HepG2 (cell line): ENCODE data around the gene NEK11. TPM values are rescaled to one million over a fixed set of nuclear protein-coding genes. Genes with fewer than 3 reads are reported as not detected.

Experiments
- FOXC1 ChIP-seq: sonication (generic); formaldehyde crosslinking; IDR thresholded peaks from 2 replicates; pipeline ENCODE4 v1.8.0; 2022; ENCODE audit warnings: mild to moderate bottlenecking, missing genetic modification reagents, borderline replicate concordance
- GTF3A ChIP-seq: sonication (generic); formaldehyde crosslinking; conservative IDR thresholded peaks from 2 replicates; pipeline ENCODE4 v1.4.0; 2020; ENCODE audit warnings: mild to moderate bottlenecking, missing genetic modification reagents
- LCORL ChIP-seq, 2 experiments: fragments of 450-650 bp in 1 of 2; sonication (generic) in 1 of 2; formaldehyde crosslinking in 1 of 2; IDR thresholded peaks; 2 replicates each; pipeline versions ENCODE4 v1.5.0 to v1.6.1; 2017 to 2020; ENCODE audit warnings: antibody characterized with exemption in 1 of 2, missing genetic modification reagents in 1 of 2
- MAF1 ChIP-seq: sonication (generic); formaldehyde crosslinking; IDR thresholded peaks from 2 replicates; pipeline ENCODE4 v1.5.0; 2020; ENCODE audit warnings: missing genetic modification reagents, borderline replicate concordance
- POLR2A ChIP-seq, 2 experiments: IDR thresholded peaks; 2 replicates each; pipeline ENCODE4 v1.6.1; 2011; ENCODE audit warnings: low read depth in 2 of 2, low read length in 2 of 2, mild to moderate bottlenecking in 1 of 2, moderate library complexity in 1 of 2; ENCODE audit not compliant: insufficient read depth in 1 of 2
- PPARG ChIP-seq: conservative IDR thresholded peaks from 2 replicates; pipeline ENCODE4 v1.6.1; 2016; ENCODE audit warnings: missing biosample characterization, missing genetic modification reagents
- SKI ChIP-seq: fragments of 450-650 bp; IDR thresholded peaks from one replicate; pipeline ENCODE4 v1.6.1; 2018; ENCODE audit warnings: mild to moderate bottlenecking; ENCODE audit not compliant: partially characterized antibody
- U2AF1 ChIP-seq: fragments of 200-400 bp; formaldehyde crosslinking; optimal IDR thresholded peaks from 2 replicates; pipeline ENCODE3; 2017; ENCODE audit warnings: mild to moderate bottlenecking, low read depth, low read length
- ZC3H13 ChIP-seq: sonication (generic); formaldehyde crosslinking; IDR thresholded peaks from 2 replicates; pipeline ENCODE4 v1.8.1; 2023; ENCODE audit warnings: mild to moderate bottlenecking, missing genetic modification reagents, moderate library complexity
- ZMYM4 ChIP-seq: sonication (generic); formaldehyde crosslinking; IDR thresholded peaks from 2 replicates; pipeline ENCODE4 v1.8.1; 2023; ENCODE audit warnings: mild to moderate bottlenecking, missing genetic modification reagents
- ZNF230 ChIP-seq: sonication (generic); formaldehyde crosslinking; IDR thresholded peaks from 2 replicates; pipeline ENCODE4 v1.4.0; 2020; ENCODE audit warnings: mild to moderate bottlenecking, missing genetic modification reagents
- ZNF333 ChIP-seq: sonication (generic); formaldehyde crosslinking; IDR thresholded peaks from 2 replicates; pipeline ENCODE4 v1.4.0; 2020; ENCODE audit warnings: mild to moderate bottlenecking, missing genetic modification reagents, borderline replicate concordance
- ZNF33A ChIP-seq: sonication (generic); formaldehyde crosslinking; IDR thresholded peaks from 2 replicates; pipeline ENCODE4 v1.5.1; 2020; ENCODE audit warnings: missing genetic modification reagents, mild to moderate bottlenecking, moderate library complexity, borderline replicate concordance
- ZNF367 ChIP-seq: sonication (generic); formaldehyde crosslinking; IDR thresholded peaks from 2 replicates; pipeline ENCODE4 v1.4.0; 2020; ENCODE audit warnings: missing genetic modification reagents, borderline replicate concordance
- ZNF431 ChIP-seq: sonication (generic); formaldehyde crosslinking; IDR thresholded peaks from 2 replicates; pipeline ENCODE4 v1.9.0; 2022; ENCODE audit warnings: missing genetic modification reagents, low read depth, mild to moderate bottlenecking, borderline replicate concordance
- ZNF644 ChIP-seq: IDR thresholded peaks from 2 replicates; pipeline ENCODE4 v1.6.1; 2016; ENCODE audit warnings: low read depth
- polyA plus RNA-seq, 8 experiments: library from polyadenylated mRNA; depleted of rRNA in 3 of 8; stranded (reverse) in 7 of 8; unstranded in 1 of 8; fragments of >200 nt; fragmentation: Illumina TruSeq in 4 of 8; extraction: Trizol in 4 of 8; gene quantifications; 2 replicates each; pipeline versions ENCODE4 v1.2.1 to v1.2.3, GENCODE V29; 2011 to 2016; ENCODE audit warnings: low read depth in 4 of 8, missing spikeins in 1 of 8, mixed read lengths in 1 of 8; ENCODE audit not compliant: insufficient read depth in 1 of 8
- total RNA-seq, 5 experiments: library from RNA; depleted of rRNA; stranded (reverse); fragments of >200 nt; fragmentation: Illumina TruSeq; extraction: Trizol; gene quantifications; 2 replicates each; pipeline ENCODE4 v1.2.3, GENCODE V29; 2016; ENCODE audit warnings: low read depth in 1 of 5
- TF ChIP-seq, protein P1 (sequence below): sonication (generic); formaldehyde crosslinking; IDR thresholded peaks from 2 replicates; pipeline ENCODE4 v1.9.0; 2021; ENCODE audit warnings: missing genetic modification reagents, borderline replicate concordance
- TF ChIP-seq, protein P2 (sequence below): sonication (generic); formaldehyde crosslinking; conservative IDR thresholded peaks from 2 replicates; pipeline ENCODE4 v1.4.0; 2020; ENCODE audit warnings: missing genetic modification reagents
- TF ChIP-seq, protein P3 (sequence below): sonication (generic); formaldehyde crosslinking; IDR thresholded peaks from 2 replicates; pipeline ENCODE4 v1.8.0; 2022; ENCODE audit warnings: mild to moderate bottlenecking, missing genetic modification reagents; ENCODE audit not compliant: insufficient replicate concordance
- TF ChIP-seq, protein P4 (sequence below): sonication (generic); formaldehyde crosslinking; IDR thresholded peaks from 2 replicates; pipeline ENCODE4 v1.4.0; 2020; ENCODE audit warnings: missing genetic modification reagents
- TF ChIP-seq, protein P5 (sequence below): sonication (generic); formaldehyde crosslinking; IDR thresholded peaks from 2 replicates; pipeline ENCODE4 v1.8.0; 2023; ENCODE audit warnings: mild to moderate bottlenecking, missing genetic modification reagents

Gene NEK11
- total and polyA plus RNA-seq, 2 of the 13 experiments (the other 11 are each of a cell fraction or from before 2014, with no cell fraction given) = 0.95 to 2.2 TPM

DNA sequence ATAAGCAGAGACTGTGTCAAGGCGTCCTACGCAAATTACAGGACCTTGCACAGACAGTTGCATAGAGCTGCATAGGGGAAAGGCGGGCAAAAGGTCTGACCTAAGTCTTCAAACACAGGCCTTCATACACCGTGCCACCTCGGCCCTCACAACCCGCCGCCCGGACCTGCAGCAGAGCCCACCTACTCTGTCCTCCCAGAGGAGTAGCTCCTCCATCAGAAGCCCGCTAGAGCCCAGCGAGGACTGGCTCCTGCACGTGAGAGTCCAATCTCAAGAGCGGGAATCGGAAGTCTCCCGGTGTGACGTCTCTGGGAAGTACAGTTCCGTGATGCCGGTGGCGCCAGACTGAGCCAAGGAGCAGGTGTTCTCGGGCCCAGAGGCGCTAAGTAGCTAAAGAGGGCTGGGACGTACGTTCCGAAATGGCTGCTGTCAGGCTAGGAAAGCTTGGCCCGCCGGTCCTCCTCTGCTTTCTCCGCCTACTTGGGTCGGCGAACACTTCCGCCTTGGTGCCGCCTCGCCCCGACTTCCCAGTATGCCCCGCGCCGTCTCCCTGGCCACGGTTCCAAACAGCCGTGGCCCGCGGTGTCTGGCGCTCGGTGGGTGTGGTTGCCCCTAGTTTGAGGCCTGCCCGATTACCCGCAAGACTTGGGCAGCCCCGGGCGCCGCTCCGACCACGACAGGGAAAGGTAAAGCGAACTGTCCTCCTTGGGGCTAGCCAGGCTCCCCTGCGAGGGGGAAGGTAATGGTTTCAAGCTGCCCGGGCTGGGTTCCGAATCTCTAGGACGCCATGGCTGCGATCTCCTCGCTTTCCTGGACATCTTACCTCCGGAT is at the start of gene NEK11, which contains the start of gene ASTE1 (continued):
- TF ChIP-seq, protein P1, sequence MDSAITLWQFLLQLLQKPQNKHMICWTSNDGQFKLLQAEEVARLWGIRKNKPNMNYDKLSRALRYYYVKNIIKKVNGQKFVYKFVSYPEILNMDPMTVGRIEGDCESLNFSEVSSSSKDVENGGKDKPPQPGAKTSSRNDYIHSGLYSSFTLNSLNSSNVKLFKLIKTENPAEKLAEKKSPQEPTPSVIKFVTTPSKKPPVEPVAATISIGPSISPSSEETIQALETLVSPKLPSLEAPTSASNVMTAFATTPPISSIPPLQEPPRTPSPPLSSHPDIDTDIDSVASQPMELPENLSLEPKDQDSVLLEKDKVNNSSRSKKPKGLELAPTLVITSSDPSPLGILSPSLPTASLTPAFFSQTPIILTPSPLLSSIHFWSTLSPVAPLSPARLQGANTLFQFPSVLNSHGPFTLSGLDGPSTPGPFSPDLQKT (CRISPR knock-in tag) = no peak
- no peak for TF ChIP-seq ZNF367
- no peak; the same call in 1 of the 2 replicates for TF ChIP-seq PPARG (CRISPR knock-in tag)
- no peak for TF ChIP-seq ZC3H13 (CRISPR knock-in tag)
- no peak for TF ChIP-seq ZNF33A
- 0 out of 2 replicates have a peak, but pooled peaks have one; percentile 41 for TF ChIP-seq ZNF230
- TF ChIP-seq, protein P2, sequence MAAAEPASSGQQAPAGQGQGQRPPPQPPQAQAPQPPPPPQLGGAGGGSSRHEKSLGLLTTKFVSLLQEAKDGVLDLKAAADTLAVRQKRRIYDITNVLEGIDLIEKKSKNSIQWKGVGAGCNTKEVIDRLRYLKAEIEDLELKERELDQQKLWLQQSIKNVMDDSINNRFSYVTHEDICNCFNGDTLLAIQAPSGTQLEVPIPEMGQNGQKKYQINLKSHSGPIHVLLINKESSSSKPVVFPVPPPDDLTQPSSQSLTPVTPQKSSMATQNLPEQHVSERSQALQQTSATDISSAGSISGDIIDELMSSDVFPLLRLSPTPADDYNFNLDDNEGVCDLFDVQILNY (CRISPR knock-in tag) = peak; percentile 52; the same call in 1 of the 2 replicates
- TF ChIP-seq LCORL (IDR thresholded peaks at IDR 0.05) = no peak
- TF ChIP-seq LCORL (CRISPR knock-in tag; IDR thresholded peaks at IDR 0.05) = no peak
- TF ChIP-seq U2AF1 = no peak
- TF ChIP-seq, protein P3, sequence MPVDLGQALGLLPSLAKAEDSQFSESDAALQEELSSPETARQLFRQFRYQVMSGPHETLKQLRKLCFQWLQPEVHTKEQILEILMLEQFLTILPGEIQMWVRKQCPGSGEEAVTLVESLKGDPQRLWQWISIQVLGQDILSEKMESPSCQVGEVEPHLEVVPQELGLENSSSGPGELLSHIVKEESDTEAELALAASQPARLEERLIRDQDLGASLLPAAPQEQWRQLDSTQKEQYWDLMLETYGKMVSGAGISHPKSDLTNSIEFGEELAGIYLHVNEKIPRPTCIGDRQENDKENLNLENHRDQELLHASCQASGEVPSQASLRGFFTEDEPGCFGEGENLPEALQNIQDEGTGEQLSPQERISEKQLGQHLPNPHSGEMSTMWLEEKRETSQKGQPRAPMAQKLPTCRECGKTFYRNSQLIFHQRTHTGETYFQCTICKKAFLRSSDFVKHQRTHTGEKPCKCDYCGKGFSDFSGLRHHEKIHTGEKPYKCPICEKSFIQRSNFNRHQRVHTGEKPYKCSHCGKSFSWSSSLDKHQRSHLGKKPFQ (CRISPR knock-in tag) = peak; percentile 66
- TF ChIP-seq ZNF431 = no peak
- peak; percentile 83; the same call in 1 of the 2 replicates for TF ChIP-seq ZMYM4
- TF ChIP-seq SKI = peak; percentile 44
- TF ChIP-seq ZNF333 = no peak; the same call in 1 of the 2 replicates
- TF ChIP-seq FOXC1 (CRISPR knock-in tag) = peak; percentile 58; the same call in 1 of the 2 replicates
- TF ChIP-seq POLR2A (IDR thresholded peaks at IDR 0.05; ENCODE audit: insufficient read depth in 1 of 2, low read depth in 2 of 2, low read length in 2 of 2) = peak; percentile 78 to 86
- no peak for TF ChIP-seq MAF1
- peak; percentile 44; the same call in 1 of the 2 replicates for TF ChIP-seq ZNF644 (CRISPR knock-in tag)
- TF ChIP-seq, protein P4, sequence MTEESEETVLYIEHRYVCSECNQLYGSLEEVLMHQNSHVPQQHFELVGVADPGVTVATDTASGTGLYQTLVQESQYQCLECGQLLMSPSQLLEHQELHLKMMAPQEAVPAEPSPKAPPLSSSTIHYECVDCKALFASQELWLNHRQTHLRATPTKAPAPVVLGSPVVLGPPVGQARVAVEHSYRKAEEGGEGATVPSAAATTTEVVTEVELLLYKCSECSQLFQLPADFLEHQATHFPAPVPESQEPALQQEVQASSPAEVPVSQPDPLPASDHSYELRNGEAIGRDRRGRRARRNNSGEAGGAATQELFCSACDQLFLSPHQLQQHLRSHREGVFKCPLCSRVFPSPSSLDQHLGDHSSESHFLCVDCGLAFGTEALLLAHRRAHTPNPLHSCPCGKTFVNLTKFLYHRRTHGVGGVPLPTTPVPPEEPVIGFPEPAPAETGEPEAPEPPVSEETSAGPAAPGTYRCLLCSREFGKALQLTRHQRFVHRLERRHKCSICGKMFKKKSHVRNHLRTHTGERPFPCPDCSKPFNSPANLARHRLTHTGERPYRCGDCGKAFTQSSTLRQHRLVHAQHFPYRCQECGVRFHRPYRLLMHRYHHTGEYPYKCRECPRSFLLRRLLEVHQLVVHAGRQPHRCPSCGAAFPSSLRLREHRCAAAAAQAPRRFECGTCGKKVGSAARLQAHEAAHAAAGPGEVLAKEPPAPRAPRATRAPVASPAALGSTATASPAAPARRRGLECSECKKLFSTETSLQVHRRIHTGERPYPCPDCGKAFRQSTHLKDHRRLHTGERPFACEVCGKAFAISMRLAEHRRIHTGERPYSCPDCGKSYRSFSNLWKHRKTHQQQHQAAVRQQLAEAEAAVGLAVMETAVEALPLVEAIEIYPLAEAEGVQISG (CRISPR knock-in tag) = peak; percentile 85; the same call in 1 of the 2 replicates
- TF ChIP-seq, protein P5, sequence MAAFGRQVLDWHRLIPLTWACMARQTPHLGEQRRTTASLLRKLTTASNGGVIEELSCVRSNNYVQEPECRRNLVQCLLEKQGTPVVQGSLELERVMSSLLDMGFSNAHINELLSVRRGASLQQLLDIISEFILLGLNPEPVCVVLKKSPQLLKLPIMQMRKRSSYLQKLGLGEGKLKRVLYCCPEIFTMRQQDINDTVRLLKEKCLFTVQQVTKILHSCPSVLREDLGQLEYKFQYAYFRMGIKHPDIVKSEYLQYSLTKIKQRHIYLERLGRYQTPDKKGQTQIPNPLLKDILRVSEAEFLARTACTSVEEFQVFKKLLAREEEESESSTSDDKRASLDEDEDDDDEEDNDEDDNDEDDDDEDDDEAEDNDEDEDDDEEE = no peak
- 0 out of 2 replicates have a peak, but pooled peaks have one; percentile 36 for TF ChIP-seq GTF3A (CRISPR knock-in tag)
